ENCODE measurements around the gene KIF25. TPM values are rescaled to one million over a fixed set of nuclear protein-coding genes. Genes with fewer than 3 reads are reported as not detected.
A peak's percentile ranks its signal among the peaks of the same experiment; 100 is the strongest.

Gene KIF25
- total RNA-seq, 2 donors from 2014 or later, result 0.21 TPM; not detected in 1

DNA sequence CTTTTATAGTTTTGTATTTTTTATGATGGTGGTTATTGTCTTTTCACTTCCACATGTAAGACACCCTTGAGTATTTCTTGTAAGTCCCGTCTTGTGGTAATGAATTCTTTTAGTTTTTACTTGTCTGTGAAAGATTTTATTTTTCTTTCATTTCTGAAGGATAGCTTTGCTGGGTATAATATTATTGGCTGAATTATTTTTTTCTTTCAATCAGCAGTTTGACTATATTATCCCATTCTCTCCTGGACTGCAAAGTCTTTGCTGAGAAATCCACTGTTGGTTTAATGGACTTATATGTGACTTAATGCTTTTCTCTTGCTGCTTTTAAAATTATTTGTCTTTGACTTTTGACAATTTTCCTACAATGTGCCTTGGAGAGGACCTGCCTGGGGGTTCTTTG, 13.8 kb downstream of the KIF25 start:
- H3K9me3 ChIP-seq, result no peaks in the 10 kb centered on the region
- intact Hi-C loops (cut with DNase I), result no loop called here
- H3K4me1 ChIP-seq, result no peaks in the 10 kb centered on the region
- H3K36me3 ChIP-seq, result no peaks in the 10 kb centered on the region
- H3K27me3 ChIP-seq, result no peaks in the 10 kb centered on the region
- DNase-seq, result no peak
- no peak overlapping the region for H3K27ac ChIP-seq
- TF ChIP-seq CTCF (IDR thresholded peaks at IDR 0.05), result no peak
- H3K9ac ChIP-seq (ENCODE audit: low read depth in 2 of 2, low read length in 2 of 2), result no peak overlapping the region
- no peak overlapping the region for H3K4me3 ChIP-seq

DNA sequence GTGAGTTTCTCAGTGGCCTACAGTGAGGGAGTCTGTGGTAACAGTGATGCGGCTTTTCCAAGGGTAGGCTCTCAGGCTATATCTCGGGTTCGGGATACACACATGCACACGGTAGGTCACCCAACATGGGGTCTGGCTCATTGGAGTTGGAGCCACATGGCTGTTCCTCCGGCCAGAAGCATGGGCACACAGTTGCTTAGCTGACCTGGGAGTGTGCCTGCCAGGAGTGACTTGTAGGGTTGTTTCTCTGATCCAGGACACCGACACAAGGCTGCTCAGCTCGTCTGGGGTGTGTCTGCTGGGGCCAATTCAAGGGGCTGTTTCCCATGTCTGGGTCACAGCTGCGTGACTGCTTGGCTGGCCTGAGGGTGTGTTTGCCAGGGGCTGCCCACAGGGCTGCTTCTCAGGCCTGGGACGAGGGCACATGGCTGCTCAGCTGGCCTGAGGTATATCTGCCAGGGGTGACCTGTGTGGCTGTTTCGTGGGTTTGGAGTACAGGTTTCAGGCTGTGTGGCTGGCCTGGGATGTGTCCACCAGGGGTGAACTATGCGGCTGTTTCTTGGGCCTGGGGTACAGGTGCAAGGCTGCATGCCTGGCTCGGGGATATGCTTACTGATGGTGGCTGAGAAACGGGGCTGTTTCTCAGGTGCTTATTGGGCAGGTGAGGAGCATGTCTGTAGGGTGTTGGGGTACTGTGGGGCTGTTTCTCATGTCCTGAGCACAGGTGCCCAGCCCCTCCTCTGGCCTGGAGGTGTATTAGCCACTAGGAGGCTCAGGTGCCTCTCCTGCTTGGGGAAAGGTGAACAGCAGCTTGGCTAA, 15.2 kb downstream of the KIF25 start:
- no peak for TF ChIP-seq CTCF (IDR thresholded peaks at IDR 0.05)
- H3K4me1 ChIP-seq, result no peaks in the 10 kb centered on the region
- no peaks in the 10 kb centered on the region for H3K9me3 ChIP-seq
- H3K36me3 ChIP-seq, result no peaks in the 10 kb centered on the region
- no peak overlapping the region for H3K27ac ChIP-seq
- intact Hi-C loops (cut with DNase I), result no loop called here
- DNase-seq, result peak; percentile 13
- no peaks in the 10 kb centered on the region for H3K27me3 ChIP-seq
- H3K9ac ChIP-seq (ENCODE audit: low read depth in 2 of 2, low read length in 2 of 2), result no peak overlapping the region
- no peak overlapping the region for H3K4me3 ChIP-seq

DNA sequence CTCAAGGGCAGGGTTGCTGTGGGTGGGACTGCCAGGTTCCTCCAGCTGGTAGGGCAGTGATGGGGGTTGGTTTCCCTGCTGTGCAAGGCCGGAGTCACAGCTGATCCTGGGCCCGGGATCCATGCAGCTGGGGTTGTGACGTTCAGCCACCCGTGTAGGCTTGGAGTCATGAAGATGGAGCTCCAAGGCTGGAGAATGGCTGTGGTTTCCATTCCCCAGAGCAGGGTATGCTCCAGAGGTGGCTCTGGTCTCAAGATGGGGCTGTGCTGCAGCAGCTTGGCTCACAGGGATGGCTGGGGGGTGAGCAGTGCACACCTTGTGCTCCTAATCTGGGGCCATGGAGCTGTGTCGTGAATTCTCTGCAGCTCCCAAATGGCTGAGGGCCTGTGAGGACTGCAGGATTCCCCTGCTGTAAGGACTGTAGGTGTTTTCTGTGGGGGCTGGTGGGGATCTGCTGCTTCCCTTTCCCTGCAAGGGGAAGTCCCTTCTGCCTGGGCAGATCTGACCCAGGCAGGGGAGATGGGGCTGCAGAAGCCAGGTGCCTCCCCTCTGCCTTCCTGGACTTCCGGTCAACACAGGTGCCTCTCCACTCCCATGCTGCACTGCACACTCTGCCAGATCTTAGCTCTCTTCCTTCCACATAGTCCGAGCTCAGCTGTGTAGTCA, 15.9 kb downstream of the KIF25 start:
- peak; percentile 12 for DNase-seq
- no peak for TF ChIP-seq CTCF (IDR thresholded peaks at IDR 0.05)
- intact Hi-C loops (cut with DNase I), result no loop called here

GRCh38 chr6:168014428-168014827, 17.0 kb downstream of the KIF25 start:
- TF ChIP-seq CTCF (IDR thresholded peaks at IDR 0.05), result no peak
- intact Hi-C loops (cut with DNase I), result no loop called here
- Histone ChIP-seq H3K9me3 (no peaks in the 10 kb centered on the region), H3K4me3 (no peak overlapping the region), H3K4me1 (no peaks in the 10 kb centered on the region), H3K27me3 (no peaks in the 10 kb centered on the region), H3K36me3 (no peaks in the 10 kb centered on the region), H3K9ac (ENCODE audit: low read depth in 2 of 2, low read length in 2 of 2) (no peak overlapping the region), H3K27ac (no peak overlapping the region)
- peak; percentile 11 for DNase-seq

More for the DNA sequence above, 15.9 kb downstream of the KIF25 start:
- Histone ChIP-seq H3K27me3 (no peaks in the 10 kb centered on the region), H3K9me3 (no peaks in the 10 kb centered on the region), H3K4me3 (no peak overlapping the region), H3K9ac (ENCODE audit: low read depth in 2 of 2, low read length in 2 of 2) (no peak overlapping the region), H3K4me1 (no peaks in the 10 kb centered on the region), H3K36me3 (no peaks in the 10 kb centered on the region), H3K27ac (no peak overlapping the region)

- intact Hi-C loops (cut with DNase I), result no loop called here
- Histone ChIP-seq H3K36me3 (no peaks in the 10 kb centered on the region), H3K9ac (ENCODE audit: low read depth in 2 of 2, low read length in 2 of 2) (no peak overlapping the region), H3K27ac (no peak overlapping the region), H3K27me3 (no peaks in the 10 kb centered on the region), H3K9me3 (no peaks in the 10 kb centered on the region), H3K4me1 (no peaks in the 10 kb centered on the region), H3K4me3 (no peak overlapping the region)
- TF ChIP-seq CTCF (IDR thresholded peaks at IDR 0.05), result no peak
- DNase-seq, result peak; percentile 16
These were observed 17.5 kb downstream of the KIF25 start for GRCh38 chr6:168015009-168015408.

All from colonic mucosa (tissue), 4 donors.